ENCODE results near the gene C1orf122.

GRCh38 chr1:37841652-37842051 is 34.1 kb downstream of the C1orf122 start:
- TF ChIP-seq ZNF121 (CRISPR knock-in tag; IDR thresholded peaks at IDR 0.05) (no peak), NFE2L1 (CRISPR knock-in tag; IDR thresholded peaks at IDR 0.05) (no peak), ESRRA (CRISPR knock-in tag; IDR thresholded peaks at IDR 0.05; ENCODE audit: borderline replicate concordance) (no peak), CTCF (IDR thresholded peaks at IDR 0.05) (no peak), IRF2 (CRISPR knock-in tag; IDR thresholded peaks at IDR 0.05; ENCODE audit: borderline replicate concordance, low read depth) (no peak), FOXP1 (CRISPR knock-in tag; IDR thresholded peaks at IDR 0.05; ENCODE audit: borderline replicate concordance) (no peak), ATF6 (CRISPR knock-in tag; IDR thresholded peaks at IDR 0.05) (no peak), TEAD1 (CRISPR knock-in tag; IDR thresholded peaks at IDR 0.05) (no peak), AFF4 (CRISPR knock-in tag; IDR thresholded peaks at IDR 0.05; ENCODE audit: borderline replicate concordance) (no peak)

All from WTC11 (cell line).